Smooth muscle cell (in vitro differentiated cells): ENCODE measurements around the gene POLD3. TPM values are rescaled to one million over a fixed set of nuclear protein-coding genes. Genes with fewer than 3 reads are reported as not detected.

Source experiments
- DNase-seq: peaks from one replicate; lab custom pipeline; 2025; ENCODE audit not compliant: unreplicated experiment; lab: John Stamatoyannopoulos, UW
- H2AFZ ChIP-seq: fragments of 200-600 bp; sonication (generic); 2 replicates; pipeline ENCODE4 v1.6.0; 2016; ENCODE audit warnings: antibody characterized with exemption, low read depth, mild to moderate bottlenecking
- H3F3A ChIP-seq: fragments of 200-600 bp; sonication (generic); 2 replicates; pipeline ENCODE4 v1.6.0; 2017; ENCODE audit warnings: antibody characterized with exemption, low read depth
- H3K27ac ChIP-seq: fragments of 200-600 bp; sonication (generic); 2 replicates; pipeline ENCODE4 v1.5.1; 2016; ENCODE audit warnings: low read depth, mild to moderate bottlenecking
- H3K27me3 ChIP-seq: fragments of 200-600 bp; sonication (generic); 2 replicates; pipeline ENCODE4 v1.6.1; 2016; ENCODE audit warnings: low read depth, mild to moderate bottlenecking
- H3K36me3 ChIP-seq: fragments of 200-600 bp; sonication (generic); 2 replicates; pipeline ENCODE4 v1.5.1; 2016; ENCODE audit warnings: low read depth
- H3K4me1 ChIP-seq: fragments of 200-600 bp; sonication (generic); 2 replicates; pipeline ENCODE4 v1.5.1; 2016; ENCODE audit warnings: low read depth
- H3K4me2 ChIP-seq: fragments of 200-600 bp; sonication (generic); 2 replicates; pipeline ENCODE4 v1.6.0; 2016; ENCODE audit warnings: mild to moderate bottlenecking
- H3K4me3 ChIP-seq: fragments of 200-600 bp; sonication (generic); 2 replicates; pipeline ENCODE4 v1.5.1; 2016; ENCODE audit warnings: mild to moderate bottlenecking
- H3K79me2 ChIP-seq: fragments of 200-600 bp; sonication (generic); 2 replicates; pipeline ENCODE4 v1.6.0; 2016; ENCODE audit warnings: low read depth, mild to moderate bottlenecking
- H3K9ac ChIP-seq: fragments of 200-600 bp; sonication (generic); 2 replicates; pipeline ENCODE4 v1.6.0; 2016; ENCODE audit warnings: low read depth
- H3K9me3 ChIP-seq: fragments of 200-600 bp; sonication (generic); replicated peaks from 2 replicates; pipeline ENCODE4 v1.5.1; 2016; ENCODE audit warnings: low read depth
- H4K20me1 ChIP-seq: fragments of 200-600 bp; sonication (generic); 2 replicates; pipeline ENCODE4 v1.6.0; 2016; ENCODE audit warnings: low read depth
- CTCF ChIP-seq: fragments of 200-600 bp; sonication (generic); IDR thresholded peaks from 2 replicates; pipeline ENCODE4 v1.5.1; 2017; ENCODE audit warnings: borderline replicate concordance, mild to moderate bottlenecking, antibody characterized with exemption; ENCODE audit not compliant: insufficient read depth, poor library complexity, severe bottlenecking
- WGBS: methylation state at CpG from one replicate; pipeline ENCODE4 v1.1.7; 2016; ENCODE audit warnings: low lambda C conversion rate; 5-methylcytosine and 5-hydroxymethylcytosine counted together
- polyA plus RNA-seq: library from polyadenylated mRNA; unstranded; fragments of >200 nt; fragmentation: Nextera tagmentation; extraction: Ambion mirVana; gene quantifications from 2 replicates; pipeline ENCODE4 v1.2.1, GENCODE V29; 2016
- total RNA-seq: library from RNA; depleted of rRNA; stranded (reverse); fragments of >200 nt; gene quantifications from 2 replicates; pipeline ENCODE4 v1.2.3, GENCODE V29; 2014

Gene POLD3
- total and polyA plus RNA-seq, 2 experiments from 2014 or later: 21.0 to 33.9 TPM

- H3F3A ChIP-seq: peaks cover 14% of the 10 kb centered on the region
- no peaks in the 10 kb centered on the region for H3K9me3 ChIP-seq
- peak overlapping the region; percentile 99 for H3K27ac ChIP-seq
- H3K4me2 ChIP-seq: peak overlapping the region; percentile 19
- no peak overlapping the region for H2AFZ ChIP-seq
- no peak overlapping the region for H3K4me3 ChIP-seq
- no peak for TF ChIP-seq CTCF
- peaks cover 15% of the 10 kb centered on the region for H3K4me1 ChIP-seq
- H3K27me3 ChIP-seq: no peaks in the 10 kb centered on the region
- no peaks in the 10 kb centered on the region for H4K20me1 ChIP-seq
- 90% methylated on average over 5 of the region's 5 CpGs for WGBS
- no peaks in the 10 kb centered on the region for H3K79me2 ChIP-seq
- no peak overlapping the region for H3K9ac ChIP-seq
- DNase-seq: no peak
- no peaks in the 10 kb centered on the region for H3K36me3 ChIP-seq
Observed at GRCh38 chr11:74676596-74676995, 84.2 kb downstream of the POLD3 start.

GRCh38 chr11:74677131-74677530, 84.7 kb downstream of the POLD3 start:
- no peak overlapping the region for H2AFZ ChIP-seq
- H4K20me1 ChIP-seq: no peaks in the 10 kb centered on the region
- H3K27me3 ChIP-seq: no peaks in the 10 kb centered on the region
- peaks cover 15% of the 10 kb centered on the region for H3K4me1 ChIP-seq
- peaks cover 11% of the 10 kb centered on the region for H3F3A ChIP-seq
- H3K79me2 ChIP-seq: no peaks in the 10 kb centered on the region
- 47% methylated on average over 6 of the region's 6 CpGs for WGBS
- no peaks in the 10 kb centered on the region for H3K9me3 ChIP-seq
- no peak overlapping the region for H3K4me3 ChIP-seq
- H3K36me3 ChIP-seq: no peaks in the 10 kb centered on the region
- DNase-seq: no peak
- H3K4me2 ChIP-seq: peak overlapping the region; percentile 18
- TF ChIP-seq CTCF: no peak
- no peak overlapping the region for H3K9ac ChIP-seq
- peak overlapping the region; percentile 99 for H3K27ac ChIP-seq

GRCh38 chr11:74678041-74678440, 85.7 kb downstream of the POLD3 start:
- Histone ChIP-seq H3K36me3 (no peaks in the 10 kb centered on the region), H4K20me1 (no peaks in the 10 kb centered on the region), H3K4me2 (no peak overlapping the region), H2AFZ (no peak overlapping the region), H3K4me1 (peaks cover 15% of the 10 kb centered on the region), H3F3A (peaks cover 5% of the 10 kb centered on the region), H3K27ac (no peak overlapping the region), H3K9me3 (no peaks in the 10 kb centered on the region), H3K79me2 (no peaks in the 10 kb centered on the region), H3K9ac (no peak overlapping the region), H3K4me3 (no peak overlapping the region), H3K27me3 (no peaks in the 10 kb centered on the region)
- WGBS: 97% methylated on average over 5 of the region's 5 CpGs
- no peak for TF ChIP-seq CTCF
- DNase-seq: no peak
